HG03521 (cell line): Measurements from ENCODE around the gene ARSI.

ENCODE experiments used
- ATAC-seq: cut with Tn5 transposase; IDR thresholded peaks from one replicate; pipeline ENCODE4 v1.9.1; 2021; ENCODE audit warnings: mild to moderate bottlenecking, moderate library complexity; ENCODE audit not compliant: unreplicated experiment

The ARSI gene

DNA sequence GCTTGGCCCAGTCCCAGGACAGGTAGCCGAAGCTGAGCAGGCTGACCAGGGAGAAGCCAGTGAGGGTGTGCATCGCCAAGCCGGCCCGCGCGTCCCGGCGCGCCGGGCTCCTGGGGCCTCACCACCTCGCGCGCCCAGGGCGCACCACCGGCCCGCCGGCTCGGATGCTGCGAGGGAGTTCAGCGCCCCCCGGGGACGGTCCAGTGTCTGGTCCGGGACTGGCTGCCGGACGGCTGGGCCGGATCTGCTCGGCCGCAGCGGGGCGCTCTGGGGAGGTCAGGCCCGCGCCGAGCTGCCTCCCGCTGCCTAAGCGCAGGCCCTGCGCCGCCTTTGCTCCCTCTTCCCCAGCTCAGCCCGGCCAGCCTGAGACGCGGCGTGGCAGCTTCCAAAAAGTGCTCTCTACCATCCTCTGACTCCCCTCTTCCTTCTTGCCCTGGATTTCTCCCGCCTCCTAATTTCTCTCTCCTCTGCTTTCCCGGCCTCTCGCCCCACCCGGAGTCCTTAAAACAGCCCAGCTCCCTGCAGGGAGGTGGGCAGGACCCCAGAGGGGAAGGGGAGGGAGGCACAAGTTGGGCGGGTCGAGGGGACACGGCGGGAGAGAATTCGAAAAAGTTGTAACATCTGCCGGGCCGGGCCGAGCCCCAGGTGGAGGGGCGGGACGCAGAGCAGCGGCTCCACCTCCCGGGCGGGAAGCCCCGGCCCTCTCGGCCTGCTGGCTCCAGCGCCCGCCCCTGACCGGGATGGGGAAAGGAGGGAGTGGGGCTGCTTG, at the start of gene ARSI:
Gene ARSI, minus strand, starts transcription at position 605 of the 769 bp plus-strand sequence. Its CDS starts 532 bp downstream, at position 73.
- no peak for ATAC-seq

DNA sequence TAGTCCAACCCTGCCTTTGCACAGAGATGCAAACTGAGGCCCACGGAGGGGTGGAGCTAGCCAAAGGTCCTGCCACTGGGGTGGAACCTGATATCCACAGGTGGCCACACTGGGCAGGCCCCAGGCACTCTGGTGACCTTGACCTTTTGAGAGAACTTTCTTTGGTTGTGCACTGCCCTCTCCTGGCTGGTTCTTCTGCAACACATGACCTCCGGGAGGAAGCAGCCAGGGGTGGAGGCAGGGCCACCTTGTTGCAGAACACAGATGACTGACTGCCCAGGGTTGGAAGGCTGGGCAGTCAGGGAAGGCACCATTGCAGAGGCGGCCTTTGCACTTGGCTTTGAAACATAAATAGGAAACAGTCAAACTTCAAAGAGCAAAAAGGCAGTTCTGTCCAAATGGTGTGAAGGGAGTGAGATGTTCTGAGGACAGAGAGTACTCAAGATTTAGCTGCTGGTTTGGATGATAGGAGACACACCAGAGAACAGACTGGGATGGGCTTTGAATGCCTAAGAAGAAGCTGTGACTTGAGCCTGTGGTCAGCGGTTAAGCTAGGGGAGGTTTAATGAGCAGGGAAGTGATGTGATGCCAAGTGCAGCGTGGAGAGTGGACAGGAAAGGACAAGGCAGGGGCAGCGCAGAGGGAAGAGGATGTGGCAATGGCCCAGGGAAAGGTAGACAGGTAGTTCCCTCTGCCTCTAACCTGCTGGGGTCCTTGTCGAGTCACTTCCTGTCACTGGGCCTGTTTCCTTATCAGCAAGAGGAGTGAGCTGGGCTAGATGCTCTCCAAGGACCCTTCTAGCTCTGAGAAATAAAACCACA, 48.0 kb upstream of the ARSI start:
- peak; percentile 85 for ATAC-seq

DNA sequence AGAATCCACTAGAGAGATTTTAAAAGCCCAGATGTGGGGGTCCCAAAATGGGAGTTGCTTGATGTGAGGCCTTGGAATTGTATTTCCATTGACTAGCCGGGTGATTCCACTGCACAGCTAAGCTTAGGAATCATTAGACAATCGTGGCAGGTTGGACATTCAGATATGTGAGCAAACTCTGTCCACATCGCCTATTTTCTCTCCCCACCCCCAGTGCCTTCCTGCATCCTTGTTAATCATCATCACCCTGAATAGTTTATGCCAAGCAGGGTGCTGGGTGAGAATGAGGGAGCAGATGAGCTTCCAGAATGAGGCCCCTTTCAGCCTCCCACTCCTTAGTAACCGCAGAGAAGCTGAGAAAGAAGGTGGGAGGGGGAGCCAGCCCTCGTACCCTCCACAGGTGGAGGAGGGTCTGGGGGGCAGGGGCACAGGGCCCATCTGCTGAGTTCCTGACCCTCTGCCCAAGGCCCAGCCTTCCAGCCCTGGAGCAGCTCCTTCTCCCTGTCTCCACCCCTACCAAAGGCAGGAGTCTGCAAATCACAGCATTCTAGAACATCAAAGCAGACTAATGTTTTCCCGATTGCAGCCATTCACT, 47.1 kb upstream of the ARSI start:
- no peak for ATAC-seq

DNA sequence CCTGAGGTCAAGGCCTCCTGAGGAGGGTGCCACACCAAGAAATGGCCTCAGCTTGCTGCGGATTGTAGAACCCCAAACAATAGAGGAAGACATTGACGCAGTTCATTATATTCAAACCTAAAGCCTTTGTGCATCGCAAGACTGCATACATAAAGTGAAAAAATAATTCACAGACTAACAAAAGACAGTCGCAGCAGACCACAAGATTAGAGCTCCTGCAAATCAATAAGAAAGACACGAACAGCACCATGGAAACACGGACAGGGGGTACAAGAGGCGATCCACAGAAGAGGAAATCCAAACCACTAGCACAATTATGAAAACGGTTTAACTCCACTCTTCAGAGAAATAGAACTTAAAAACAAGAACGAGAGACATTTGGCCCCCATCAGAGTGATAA, 44.7 kb upstream of the ARSI start:
- ATAC-seq = no peak

DNA sequence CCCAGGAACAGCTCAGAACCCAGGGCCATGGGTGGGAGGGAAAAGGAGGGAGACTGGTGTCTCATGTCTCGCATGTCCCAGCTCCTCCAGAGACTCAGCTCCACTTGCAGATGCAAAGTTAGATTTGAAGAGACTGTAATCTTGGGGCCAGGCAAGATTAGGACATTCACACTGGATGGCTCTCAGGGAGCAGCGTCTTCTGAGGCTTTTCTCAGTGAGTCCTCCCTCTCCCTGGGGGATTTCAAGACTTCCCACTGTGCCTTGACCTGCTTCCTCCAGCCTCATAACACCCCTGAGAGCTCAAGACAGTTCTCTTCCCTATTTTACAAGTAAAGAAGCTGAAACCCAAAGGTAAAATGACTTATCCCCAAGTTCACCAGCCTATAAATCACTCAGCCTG, 44.3 kb upstream of the ARSI start:
- ATAC-seq = no peak

DNA sequence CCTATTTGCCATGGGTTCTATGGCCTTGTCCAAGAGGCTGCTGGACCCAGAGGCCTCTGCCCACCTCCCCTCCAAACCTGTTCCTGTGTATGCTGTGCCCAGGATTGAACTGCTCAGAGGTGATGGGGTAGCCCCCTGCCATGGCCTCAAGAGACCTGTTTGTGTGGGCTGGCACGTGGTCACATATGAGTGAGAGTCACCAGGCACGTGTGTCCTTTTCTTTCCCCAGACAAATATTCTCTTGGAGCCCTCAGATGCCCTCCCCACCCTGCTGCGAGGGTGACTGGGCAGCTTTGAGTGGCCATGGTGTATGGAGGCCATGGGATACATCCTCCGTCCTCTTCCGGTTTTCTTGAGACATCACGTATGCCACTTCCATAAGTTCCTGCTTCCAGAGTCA, 43.9 kb upstream of the ARSI start:
- no peak for ATAC-seq

DNA sequence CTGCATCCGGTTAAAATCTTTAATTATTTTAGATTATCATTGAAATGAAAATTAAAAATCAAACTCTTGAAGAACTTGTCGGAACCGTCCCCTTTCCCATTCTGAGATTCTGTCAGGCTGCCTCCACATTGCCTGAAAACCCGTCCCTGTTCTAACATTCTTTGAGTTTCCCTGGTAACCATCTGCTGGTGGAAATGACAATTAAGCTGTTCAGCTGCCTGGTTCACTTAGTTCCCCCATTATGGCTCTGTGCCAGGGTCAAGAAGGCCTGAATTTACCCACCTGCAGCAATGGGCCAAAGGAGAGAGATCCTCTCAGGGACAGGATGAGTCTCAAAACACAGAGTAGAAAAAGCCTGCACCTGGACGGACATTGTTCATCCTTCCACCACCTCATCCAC, 43.0 kb upstream of the ARSI start:
- no peak for ATAC-seq

DNA sequence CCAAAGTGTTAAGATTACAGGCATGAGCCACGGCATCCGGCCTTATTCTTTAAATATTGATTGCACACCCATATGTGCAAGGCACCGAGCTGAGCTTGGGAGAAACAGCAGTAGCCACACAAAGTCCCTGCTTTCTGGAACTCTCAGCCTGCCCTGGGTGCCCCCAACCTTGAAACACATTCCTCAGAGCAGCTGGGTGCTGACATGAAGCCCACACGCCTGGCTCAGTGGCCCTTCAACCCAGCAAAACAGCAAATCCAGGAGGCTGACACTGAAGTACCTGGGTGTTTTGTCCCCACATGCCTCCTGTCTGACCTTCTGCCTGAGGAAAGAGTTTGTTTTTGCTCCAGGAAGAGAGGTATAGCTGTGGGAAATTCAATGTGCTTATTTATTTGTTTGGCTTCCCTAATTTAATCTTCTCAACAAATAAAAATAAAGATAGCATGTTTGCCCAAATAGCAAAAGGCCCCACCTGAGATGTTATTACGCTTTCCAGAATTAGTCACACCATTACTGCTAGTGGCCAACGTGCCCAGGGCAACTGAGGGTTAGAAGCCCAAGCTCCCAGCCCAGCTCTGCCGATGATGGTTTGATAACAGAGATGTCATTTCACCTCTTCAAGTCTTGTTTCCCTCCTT, 41.4 kb upstream of the ARSI start:
- no peak for ATAC-seq

DNA sequence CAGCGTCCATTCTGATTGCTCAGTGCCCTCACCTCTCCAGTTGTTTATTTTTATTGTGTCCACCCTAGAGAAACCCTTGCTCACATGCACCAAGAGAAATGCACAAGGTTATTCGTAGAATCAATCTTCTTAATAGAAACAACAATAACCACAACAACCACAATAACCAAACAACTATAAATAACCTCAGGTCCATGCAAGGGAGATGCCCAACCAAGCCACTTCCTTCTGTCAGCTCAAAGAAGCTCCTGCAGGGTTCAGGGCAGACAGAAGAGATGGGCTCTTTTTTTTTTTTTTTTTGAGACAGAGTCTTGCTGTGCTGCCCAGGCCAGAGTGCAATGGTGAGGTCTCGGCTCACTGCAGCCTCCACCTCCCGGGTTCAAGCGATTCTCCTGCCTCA, 39.9 kb upstream of the ARSI start:
- ATAC-seq = no peak

DNA sequence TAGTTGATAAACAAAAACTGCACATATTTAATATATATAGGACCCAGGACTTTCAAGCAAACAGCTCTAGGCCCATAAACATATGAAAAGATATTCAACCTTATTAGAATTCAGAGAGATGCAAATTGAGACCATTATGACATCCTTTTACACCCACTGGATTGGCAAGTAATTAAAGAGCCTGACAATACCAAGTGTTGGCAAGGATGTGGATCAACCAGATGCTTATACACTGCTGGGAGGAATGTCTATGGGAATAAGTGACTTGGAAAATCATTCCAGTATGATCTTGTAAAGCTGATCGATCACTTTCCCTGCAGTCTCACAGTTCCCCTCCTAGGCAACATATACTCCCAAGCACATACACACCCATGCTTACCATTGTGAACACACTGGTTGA, 39.3 kb upstream of the ARSI start:
- no peak for ATAC-seq

DNA sequence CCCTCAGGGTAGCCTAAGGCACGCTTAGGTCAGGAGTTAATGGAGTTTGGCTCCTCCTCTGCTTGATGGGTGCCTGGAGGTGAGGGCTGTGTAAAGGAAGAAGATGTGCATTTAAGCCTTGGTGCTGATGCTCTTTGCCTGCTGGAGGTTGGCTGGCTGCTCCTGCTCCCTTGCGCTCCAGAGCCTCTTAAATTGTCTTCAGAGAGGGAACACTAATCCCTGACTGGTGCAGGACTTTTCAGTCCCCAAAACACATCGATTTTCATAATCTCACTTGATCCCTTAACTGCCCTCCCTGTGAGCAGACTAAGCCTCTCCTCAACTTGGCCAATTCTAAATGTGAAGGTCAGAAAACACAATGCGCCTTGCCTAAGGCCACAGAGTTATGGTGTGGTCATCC, 38.6 kb upstream of the ARSI start:
- no peak for ATAC-seq

DNA sequence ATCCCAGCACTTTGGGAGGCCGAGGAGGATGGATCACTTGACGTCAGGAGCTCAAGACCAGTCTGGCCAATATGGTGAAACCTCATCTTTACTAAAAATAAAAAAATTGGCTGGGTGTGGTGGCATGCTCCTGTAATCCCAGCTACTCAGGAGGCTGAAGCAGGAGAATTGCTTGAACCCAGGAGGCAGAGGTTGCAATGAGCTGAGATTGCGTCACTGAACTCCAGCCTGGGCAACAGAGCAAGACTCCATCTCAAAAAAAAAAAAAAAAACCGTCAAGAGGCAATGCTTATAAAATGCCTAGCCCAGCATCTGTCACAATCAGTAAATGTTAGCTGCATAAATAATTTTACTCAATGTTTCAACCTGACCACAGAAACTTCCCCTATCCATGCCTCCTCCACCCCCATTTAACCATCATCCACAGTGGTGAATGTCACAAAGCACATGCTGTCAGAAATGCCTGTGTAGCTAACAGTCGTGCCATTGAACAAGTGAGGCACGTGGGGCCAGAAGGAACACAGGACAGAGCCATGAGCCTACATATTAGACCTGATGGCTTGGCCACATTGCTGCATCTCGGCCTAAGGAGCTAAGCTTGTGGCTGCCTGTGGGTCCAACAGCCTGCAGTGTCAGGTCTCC, 38.0 kb upstream of the ARSI start:
- ATAC-seq = no peak

DNA sequence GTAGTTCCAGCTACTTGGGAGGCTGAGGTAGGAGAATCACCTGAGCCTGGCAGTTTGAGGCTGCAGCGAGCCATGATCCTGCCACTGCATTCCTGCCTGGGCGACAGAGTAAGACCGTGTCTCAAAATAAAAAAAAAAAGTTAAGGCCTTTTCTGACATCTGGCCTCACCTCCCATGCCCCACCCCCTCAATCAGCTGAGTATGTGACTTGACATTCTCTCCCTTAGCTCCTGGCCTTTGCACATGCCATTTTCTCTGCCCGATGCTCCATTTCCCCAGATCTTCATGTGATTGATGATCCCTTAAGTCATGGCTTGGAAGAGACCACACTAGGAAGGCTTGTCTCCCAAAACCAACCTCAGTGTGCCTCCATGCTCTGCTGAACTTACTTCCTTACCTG, 37.1 kb upstream of the ARSI start:
- ATAC-seq = no peak

DNA sequence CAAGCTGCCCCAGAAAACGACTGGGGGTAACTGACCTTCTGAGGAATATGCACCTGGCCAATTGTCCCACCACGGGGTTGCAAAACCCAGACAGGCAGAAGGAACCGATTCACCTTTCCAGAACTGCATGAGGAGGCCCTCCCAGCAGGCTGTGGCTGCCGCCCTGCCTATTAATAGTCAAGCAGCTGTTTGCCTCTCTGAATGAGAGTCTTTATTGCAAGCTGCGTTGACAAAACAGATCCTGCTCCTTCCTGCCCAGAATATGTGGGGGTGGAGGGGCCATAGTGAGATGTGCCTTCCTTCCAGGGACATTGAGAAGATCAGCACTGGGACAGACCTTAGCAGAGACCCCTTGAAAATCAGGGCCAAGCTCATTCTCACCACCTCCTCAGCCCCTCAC, 36.5 kb upstream of the ARSI start:
- ATAC-seq = no peak

DNA sequence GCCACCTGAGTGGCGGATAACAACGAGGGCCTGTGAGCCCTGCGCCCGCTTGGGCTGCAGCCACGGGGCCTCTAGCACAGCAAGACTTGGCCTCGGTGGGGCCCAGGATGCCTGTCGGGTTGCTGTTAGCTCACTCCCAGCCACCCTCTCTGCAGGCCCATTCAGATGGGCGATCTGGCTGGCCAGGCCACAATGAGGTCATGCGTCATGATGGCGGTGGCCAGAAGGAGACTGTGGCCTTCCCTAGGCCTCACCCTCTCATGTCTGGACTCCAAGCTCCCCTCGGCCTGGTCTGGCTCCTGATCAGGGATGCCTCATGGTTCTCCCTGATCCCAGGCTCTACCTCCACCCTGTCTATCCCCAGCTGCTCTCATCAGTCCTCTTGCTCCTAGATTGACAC, 35.8 kb upstream of the ARSI start:
- ATAC-seq = no peak

DNA sequence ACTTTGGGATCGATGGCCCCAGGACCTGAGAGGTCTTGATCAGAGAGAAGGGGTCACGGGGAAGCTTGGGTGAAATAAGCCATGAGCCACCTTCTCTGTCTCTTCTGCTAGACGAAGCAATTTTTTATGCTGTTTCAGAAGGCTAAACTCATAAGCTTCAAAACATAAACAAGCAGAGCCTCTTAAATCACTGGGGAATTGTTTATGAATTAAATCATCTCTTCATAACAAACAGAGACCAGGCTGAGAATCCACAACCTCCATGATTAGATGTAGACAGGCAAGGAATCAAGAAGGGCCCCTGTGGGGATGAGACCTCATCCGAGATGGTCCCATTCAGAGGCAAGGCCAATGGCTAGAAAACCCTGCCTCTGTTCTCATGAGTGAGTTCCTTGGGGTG, 33.1 kb upstream of the ARSI start:
- no peak for ATAC-seq

DNA sequence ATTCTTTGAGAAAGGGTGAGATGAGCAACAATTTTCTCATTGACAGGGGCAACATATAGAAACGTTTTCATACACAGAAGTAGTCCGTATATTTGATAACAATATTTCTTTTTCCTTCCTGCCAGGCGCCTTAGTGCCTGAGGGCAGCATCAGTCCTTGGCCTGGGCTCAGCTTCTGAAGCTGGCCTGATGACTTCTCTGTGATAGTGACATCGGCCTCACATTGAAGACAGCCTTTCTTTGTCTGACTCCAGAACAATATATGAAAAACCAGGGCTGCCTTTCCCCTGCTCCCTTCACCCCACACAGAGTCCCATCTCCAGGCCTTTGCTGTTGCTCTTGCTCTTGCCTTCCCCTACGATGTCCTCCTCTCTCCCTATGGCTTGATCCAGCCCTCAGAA, 30.7 kb upstream of the ARSI start:
- no peak for ATAC-seq

DNA sequence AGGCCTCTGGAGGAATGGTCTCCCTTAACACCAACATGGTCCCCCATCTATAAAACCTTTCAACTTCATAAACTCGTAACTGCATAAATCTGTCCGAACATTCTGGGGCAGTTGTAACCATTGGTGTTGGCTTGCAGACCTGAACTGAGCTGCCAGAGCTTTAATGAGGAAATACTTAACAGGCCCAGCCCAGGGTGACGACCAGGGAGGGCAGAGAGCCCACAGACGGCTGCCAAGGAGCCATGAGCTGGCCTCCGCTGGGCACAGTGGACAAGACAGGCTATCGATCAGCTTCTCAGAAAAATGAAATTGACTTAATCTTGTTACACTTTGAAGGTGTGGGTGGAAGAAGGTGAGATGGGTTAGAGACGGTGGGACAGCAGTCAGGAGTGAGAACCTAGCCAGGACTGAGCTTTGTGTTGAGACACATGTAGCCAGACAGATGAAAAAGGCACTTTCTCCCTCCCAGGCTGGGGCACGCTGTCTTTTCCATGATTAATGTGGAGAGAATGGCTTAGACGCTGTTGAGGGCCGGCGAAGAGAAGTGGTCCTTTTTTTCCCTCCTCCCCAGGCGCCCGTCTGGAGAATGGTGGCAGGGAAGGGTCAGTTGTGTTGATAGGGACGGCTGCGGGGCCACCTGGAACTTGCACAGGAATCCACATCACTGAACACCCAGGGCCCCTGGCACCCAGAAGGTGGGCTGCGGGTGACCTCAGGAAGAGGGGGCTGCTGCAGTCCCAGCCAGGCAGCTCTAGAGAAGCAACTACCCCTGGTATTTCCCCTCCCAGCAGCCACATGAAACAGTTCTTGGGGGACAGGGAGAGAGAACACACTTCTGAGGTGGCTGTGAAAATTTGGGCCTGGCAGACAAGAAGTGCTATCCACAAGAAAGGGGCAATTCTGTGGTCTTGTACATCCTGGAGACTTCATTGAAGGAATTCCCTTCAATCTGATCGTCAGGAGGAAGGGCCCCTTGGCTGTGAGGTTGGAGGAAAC, 27.5 kb upstream of the ARSI start:
- no peak for ATAC-seq

DNA sequence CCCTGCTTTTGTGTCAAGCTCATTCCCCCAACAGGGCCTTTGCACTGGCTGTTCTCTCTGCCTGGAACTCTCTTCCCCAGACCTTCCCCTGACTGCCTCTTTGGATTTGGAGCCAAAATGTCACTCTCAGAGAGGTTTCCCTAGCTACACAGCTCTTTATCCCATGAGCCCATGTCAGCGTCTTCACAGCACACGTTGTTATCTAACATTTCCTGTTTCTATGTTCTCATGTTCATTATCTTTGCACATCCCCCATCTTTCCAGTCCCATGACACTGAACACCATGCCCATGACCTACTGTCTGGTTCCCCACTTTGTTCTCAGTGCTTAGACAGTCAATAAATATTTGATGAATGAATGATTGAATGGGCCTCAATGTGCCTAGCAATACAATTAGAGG, 26.3 kb upstream of the ARSI start:
- ATAC-seq = no peak

DNA sequence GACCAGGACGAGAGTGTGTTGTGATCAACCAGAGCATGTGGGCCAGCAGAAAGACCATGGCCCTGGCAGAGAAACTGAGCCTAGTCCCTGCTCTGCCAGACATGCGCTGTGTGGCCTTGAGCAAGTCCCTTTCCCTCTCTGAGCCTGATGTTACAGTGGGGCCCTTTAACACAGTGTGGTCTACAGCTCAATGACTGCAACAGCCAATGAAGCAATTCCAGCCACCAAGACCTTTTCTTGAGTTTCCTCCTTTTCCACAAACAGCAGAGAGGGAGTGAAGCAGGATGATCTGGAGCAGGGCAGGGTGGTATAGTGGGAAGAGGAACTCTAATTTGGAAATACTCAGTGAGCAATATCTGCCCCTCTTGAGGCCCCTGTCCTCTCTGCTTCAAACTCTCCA, 25.8 kb upstream of the ARSI start:
- no peak for ATAC-seq
